Activated T-helper 1 cell treated with anti-CD3 and anti-CD28 coated beads, Interleukin-12 subunit alpha, Interleukin-12 subunit beta, Interleukin-2, Interleukin-4 antibody, amounts not matched to agents 30 ng/mL and 10 ng/mL and 1 ng/mL, durations not matched to agents 14 hours and 24 hours and 36 hours (primary cell): ENCODE data around the gene STAT5B. TPM values are rescaled to one million over a fixed set of nuclear protein-coding genes. Genes with fewer than 3 reads are reported as not detected.

Experiments
- DNase-seq: peaks from one replicate; pipeline ENCODE4 v3.0.0; 2021; ENCODE audit warnings: low spot score
- H3K27ac Mint-ChIP-seq: one replicate; pipeline ENCODE4 v1.8.0; 2021; ENCODE audit warnings: mild to moderate bottlenecking, mixed read lengths
- H3K27me3 Mint-ChIP-seq: one replicate; pipeline ENCODE4 v1.8.0; 2022; ENCODE audit warnings: mild to moderate bottlenecking, moderate library complexity, mixed read lengths; ENCODE audit not compliant: insufficient read depth
- H3K36me3 Mint-ChIP-seq: one replicate; pipeline ENCODE4 v1.8.0; 2021; ENCODE audit warnings: low read depth, mixed read lengths
- H3K4me1 Mint-ChIP-seq: one replicate; pipeline ENCODE4 v1.8.0; 2021; ENCODE audit warnings: low read depth, mixed read lengths
- H3K4me3 Mint-ChIP-seq: one replicate; pipeline ENCODE4 v1.8.0; 2021; ENCODE audit warnings: mild to moderate bottlenecking, moderate library complexity, mixed read lengths
- H3K9me3 Mint-ChIP-seq: one replicate; pipeline ENCODE4 v1.8.0; 2021; ENCODE audit warnings: mixed read lengths
- intact Hi-C: fragments of 100-400 bp; cut with micrococcal nuclease; formaldehyde crosslinking; loops from one replicate; pipeline ENCODE4 v1.15.1; 2024
- total RNA-seq: library from RNA; stranded (reverse); gene quantifications from 2 replicates; pipeline ENCODE4 v1.2.3, GENCODE V29; 2022

STAT5B gene
- total RNA-seq, 1 donor from 2014 or later = 191 TPM

DNA sequence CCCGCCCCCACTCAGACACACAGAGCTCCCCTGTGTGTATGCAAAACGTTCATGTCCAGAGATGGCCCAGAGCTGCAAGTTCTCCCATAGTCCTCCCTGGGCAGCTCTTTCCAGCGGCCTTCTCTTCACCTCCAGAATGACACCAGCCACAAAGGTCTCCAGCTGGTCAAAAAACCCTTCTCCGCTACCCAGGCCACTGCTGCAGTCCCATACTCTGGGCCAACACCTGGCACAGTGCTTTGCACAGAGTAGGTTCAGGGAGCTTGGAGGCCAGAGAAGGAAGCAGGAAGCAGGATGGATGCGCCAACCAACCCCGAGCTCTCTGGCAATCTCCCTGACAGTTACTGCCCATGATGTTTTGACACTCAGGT is 1.1 kb upstream of the STAT5B start:
- Mint-ChIP-seq H3K27ac (peak overlapping the region; percentile 94), H3K4me3 (peak overlapping the region; percentile 88), H3K27me3 (no peaks in the 10 kb centered on the region), H3K9me3 (no peaks in the 10 kb centered on the region), H3K4me1 (peaks cover 38% of the 10 kb centered on the region), H3K36me3 (peaks cover 32% of the 10 kb centered on the region)
- no peak for DNase-seq
- intact Hi-C loops = loop anchor here (1.0 kb wide), 1 partner anchor 8 kb away; no protein-coding TSS in a partner anchor

- H3K4me3 Mint-ChIP-seq = peak overlapping the region; percentile 88
- H3K27me3 Mint-ChIP-seq = no peaks in the 10 kb centered on the region
- intact Hi-C loops = loop anchor here (1.0 kb wide), 1 partner anchor 7 kb away; no protein-coding TSS in a partner anchor
- H3K4me1 Mint-ChIP-seq = peaks cover 43% of the 10 kb centered on the region
- H3K9me3 Mint-ChIP-seq = no peaks in the 10 kb centered on the region
- peaks cover 36% of the 10 kb centered on the region for H3K36me3 Mint-ChIP-seq
- H3K27ac Mint-ChIP-seq = peak overlapping the region; percentile 94
- DNase-seq = no peak
These were observed 584 bp upstream of the STAT5B start for GRCh38 chr17:42276609-42277341.

DNA sequence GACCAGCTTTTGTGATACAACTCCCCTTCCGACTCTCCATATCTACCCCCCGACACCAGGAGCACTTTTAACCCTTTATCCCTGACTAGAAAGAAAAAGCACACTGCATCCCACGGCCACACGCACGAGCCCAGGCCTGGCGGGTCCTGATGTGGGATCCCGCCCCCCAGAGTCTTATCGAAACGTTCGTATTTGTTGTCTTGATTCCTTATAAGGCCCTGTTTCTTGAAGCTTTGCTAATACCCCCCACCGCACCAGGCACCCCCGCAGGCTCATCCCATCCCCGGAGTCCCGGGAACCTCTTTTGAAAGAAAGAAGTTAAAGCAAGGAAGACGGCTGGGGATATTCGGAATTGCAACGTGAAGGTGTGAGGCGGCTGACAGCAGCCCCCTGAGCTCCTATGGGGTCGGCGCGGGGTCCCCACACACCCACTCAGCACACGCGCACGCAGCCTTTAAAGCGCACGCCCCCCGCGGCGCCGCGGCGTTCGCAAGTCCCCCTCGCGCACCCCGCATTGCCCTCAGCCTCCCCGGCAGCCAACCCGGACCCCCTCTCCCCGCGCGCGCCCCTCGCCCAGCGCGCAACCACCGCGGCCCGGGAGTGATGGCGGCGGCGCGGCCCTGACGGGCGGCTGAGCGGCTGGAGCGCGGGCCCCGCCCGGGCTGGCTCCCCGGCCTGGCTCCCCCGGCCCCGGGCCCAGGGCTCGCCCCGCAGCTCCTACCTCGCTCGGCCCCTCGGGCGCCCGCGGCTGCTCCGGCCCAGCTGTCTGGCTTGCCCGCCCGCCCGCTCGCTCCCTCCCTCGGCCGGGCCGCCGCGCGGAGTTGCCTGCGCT is 448 bp downstream of the STAT5B start:
- Mint-ChIP-seq H3K9me3 (no peaks in the 10 kb centered on the region), H3K4me1 (peaks cover 53% of the 10 kb centered on the region), H3K4me3 (peak overlapping the region; percentile 97), H3K36me3 (peaks cover 41% of the 10 kb centered on the region), H3K27me3 (no peaks in the 10 kb centered on the region), H3K27ac (peak overlapping the region; percentile 93)
- DNase-seq = no peak
- intact Hi-C loops = loop anchor here (1.0 kb wide), 1 partner anchor 14 kb away; no protein-coding TSS in a partner anchor

- Mint-ChIP-seq H3K4me1 (peaks cover 61% of the 10 kb centered on the region), H3K27me3 (no peaks in the 10 kb centered on the region), H3K27ac (peak overlapping the region; percentile 93), H3K36me3 (peaks cover 42% of the 10 kb centered on the region), H3K9me3 (no peaks in the 10 kb centered on the region), H3K4me3 (peak overlapping the region; percentile 97)
- no peak for DNase-seq
- intact Hi-C loops = loop anchor here (1.0 kb wide), 1 partner anchor 14 kb away; no protein-coding TSS in a partner anchor
These were observed 1.2 kb downstream of the STAT5B start for GRCh38 chr17:42274812-42275526.

GRCh38 chr17:42274253-42274542 is 2.0 kb downstream of the STAT5B start:
- Mint-ChIP-seq H3K4me1 (peaks cover 69% of the 10 kb centered on the region), H3K36me3 (peaks cover 44% of the 10 kb centered on the region), H3K27me3 (no peaks in the 10 kb centered on the region), H3K9me3 (no peaks in the 10 kb centered on the region), H3K27ac (peak overlapping the region; percentile 93), H3K4me3 (peak overlapping the region; percentile 97)
- intact Hi-C loops = no loop called here
- no peak for DNase-seq

DNA sequence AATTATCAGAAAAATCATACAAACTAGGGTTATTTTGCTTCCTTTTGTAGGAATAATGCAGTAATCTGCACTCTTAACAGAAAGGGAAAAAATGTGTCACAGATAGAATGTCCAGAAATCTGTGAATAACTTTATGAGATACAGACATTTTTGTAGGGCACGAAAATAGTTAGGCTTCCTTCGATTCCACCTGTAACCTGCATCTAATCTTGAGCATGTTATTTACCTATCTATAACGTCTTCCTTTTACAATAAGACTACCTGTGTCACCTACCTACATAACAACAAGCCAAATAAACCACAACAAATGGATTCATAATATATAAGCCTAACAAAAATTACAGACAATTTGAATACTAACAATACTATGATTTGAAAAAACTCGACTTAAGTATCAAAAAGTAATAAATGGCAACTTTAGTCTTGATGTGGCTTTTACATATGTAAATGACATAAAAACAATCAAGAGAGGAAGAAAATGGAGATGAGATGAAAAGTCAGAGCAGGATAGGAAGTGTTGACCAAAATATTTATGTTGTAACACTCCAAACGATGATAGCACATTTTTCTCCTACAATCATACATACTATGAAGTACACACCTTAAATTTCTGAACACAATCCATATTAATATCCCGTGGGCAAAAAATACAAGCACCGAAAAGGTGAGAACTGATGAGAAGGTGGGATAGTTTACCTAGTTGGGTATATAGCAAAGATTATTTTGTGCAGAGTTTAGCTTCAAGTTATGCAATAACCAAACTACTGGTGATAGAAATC is 2.5 kb downstream of the STAT5B start:
- intact Hi-C loops = no loop called here
- no peak for DNase-seq
- peak overlapping the region; percentile 97 for H3K4me3 Mint-ChIP-seq
- H3K9me3 Mint-ChIP-seq = no peaks in the 10 kb centered on the region
- peaks cover 44% of the 10 kb centered on the region for H3K36me3 Mint-ChIP-seq
- peaks cover 74% of the 10 kb centered on the region for H3K4me1 Mint-ChIP-seq
- H3K27ac Mint-ChIP-seq = peak overlapping the region; percentile 92
- H3K27me3 Mint-ChIP-seq = no peaks in the 10 kb centered on the region

DNA sequence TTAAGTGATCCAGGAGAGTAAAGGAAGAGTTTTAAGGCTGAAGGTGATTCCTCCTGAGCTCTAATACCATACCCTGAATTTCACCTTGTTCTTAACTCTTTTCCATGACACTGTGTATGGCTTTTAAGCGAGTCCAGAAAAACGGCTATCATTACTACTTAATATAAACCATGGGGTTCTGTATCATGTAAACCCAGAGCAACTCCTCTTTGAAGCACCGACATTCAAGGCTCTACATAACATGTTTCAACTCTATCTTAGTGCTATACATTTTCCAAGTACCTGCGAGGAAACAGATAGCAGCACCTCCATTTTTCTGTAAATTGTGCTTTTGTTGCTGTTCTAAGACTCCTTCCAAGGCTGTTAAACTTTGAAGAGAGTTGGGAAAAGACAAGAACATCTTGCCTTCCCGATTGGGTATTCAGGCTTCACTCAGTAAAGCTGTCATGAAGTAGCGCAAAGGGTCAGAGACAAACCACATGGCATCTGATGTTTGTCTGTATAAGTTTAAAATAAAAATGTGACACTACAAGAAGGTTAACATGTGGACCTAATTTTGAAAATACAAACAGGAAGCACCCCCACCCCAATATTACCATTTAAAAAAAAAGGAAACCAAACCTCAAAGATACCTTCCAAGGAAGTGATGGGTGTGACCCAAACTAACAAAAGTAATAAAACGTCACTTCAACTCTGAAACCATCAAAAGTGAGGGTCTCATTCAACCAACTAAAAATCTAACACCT is 3.9 kb downstream of the STAT5B start:
- no peaks in the 10 kb centered on the region for H3K9me3 Mint-ChIP-seq
- H3K36me3 Mint-ChIP-seq = peaks cover 40% of the 10 kb centered on the region
- peak overlapping the region; percentile 97 for H3K4me3 Mint-ChIP-seq
- no peak for DNase-seq
- intact Hi-C loops = no loop called here
- peaks cover 75% of the 10 kb centered on the region for H3K4me1 Mint-ChIP-seq
- no peaks in the 10 kb centered on the region for H3K27me3 Mint-ChIP-seq
- peak overlapping the region; percentile 92 for H3K27ac Mint-ChIP-seq

DNA sequence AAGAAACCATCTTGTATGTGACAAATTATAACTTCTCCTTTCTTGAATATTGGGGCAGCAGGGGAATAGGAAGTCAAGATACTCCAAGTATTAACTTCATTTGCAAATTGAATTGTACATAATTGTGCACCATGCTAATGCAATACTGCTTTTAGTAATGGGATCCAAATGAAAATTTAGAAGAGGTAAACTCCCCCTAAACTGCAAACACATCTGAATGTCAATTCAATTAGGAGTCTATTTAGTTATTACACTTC is 4.5 kb downstream of the STAT5B start:
- intact Hi-C loops = loop anchor here (1.0 kb wide), 1 partner anchor 19 kb away; no protein-coding TSS in a partner anchor
- Mint-ChIP-seq H3K4me3 (peak overlapping the region; percentile 97), H3K27ac (peak overlapping the region; percentile 92), H3K9me3 (no peaks in the 10 kb centered on the region), H3K27me3 (no peaks in the 10 kb centered on the region), H3K4me1 (peaks cover 77% of the 10 kb centered on the region), H3K36me3 (peaks cover 42% of the 10 kb centered on the region)
- DNase-seq = no peak

DNA sequence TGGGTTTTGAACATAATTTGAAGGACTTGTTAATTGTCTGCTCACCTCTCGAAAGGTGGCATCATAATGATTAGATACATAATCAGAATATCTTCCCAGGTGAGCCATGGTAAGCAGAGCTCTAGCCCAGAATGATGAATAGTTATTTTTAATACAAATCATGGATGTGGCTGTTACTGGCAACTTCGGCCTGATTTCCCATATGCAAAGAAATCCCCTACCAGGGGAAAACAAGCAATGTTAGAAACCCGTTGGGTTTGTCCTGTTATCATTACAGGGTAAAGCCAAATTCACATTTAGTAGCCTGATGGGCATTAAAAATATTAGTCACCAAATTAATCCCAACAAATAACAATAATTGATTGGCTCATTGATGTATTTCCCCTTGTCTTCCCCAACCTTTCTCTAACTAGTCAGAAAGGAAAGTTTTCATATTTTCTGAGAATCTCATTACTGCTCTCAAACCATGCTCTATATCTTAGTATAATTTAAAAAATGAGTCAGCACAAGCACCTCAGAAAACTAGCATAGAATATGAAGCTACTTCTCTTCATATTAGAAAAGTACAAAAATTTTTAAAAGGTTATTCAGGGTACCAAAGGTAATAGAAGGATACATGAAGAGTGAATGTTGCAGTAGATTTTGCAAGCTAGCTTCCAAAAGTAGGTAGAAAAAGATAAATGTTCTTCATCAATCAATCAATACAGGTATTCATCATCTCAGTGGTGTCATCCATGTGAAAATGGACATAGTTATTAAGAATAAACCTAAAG is 5.0 kb downstream of the STAT5B start:
- DNase-seq = no peak
- intact Hi-C loops = loop anchor here (1.0 kb wide), 1 partner anchor 19 kb away; no protein-coding TSS in a partner anchor
- H3K27ac Mint-ChIP-seq = peak overlapping the region; percentile 92
- peaks cover 45% of the 10 kb centered on the region for H3K36me3 Mint-ChIP-seq
- H3K27me3 Mint-ChIP-seq = no peaks in the 10 kb centered on the region
- H3K4me1 Mint-ChIP-seq = peaks cover 82% of the 10 kb centered on the region
- no peaks in the 10 kb centered on the region for H3K9me3 Mint-ChIP-seq
- H3K4me3 Mint-ChIP-seq = peak overlapping the region; percentile 97

DNA sequence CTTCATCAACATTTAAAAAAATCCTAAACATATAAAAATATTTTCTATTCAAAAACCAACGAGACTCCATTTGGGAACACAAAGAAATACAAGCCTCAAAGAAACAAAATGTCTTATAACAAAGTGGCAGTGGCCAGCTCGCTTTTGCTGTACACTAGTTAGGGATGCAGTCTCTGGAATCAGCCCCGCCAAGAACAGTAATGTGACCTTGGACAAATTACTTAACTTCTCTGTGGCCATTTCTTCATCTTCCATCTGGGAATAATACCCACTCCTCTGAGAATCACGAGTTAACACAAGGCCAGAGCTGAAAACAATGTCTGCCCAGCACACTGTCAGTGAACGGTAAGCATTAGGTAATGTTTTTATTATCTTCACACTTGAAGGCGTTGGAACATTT is 5.6 kb downstream of the STAT5B start:
- peak overlapping the region; percentile 92 for H3K27ac Mint-ChIP-seq
- DNase-seq = no peak
- H3K9me3 Mint-ChIP-seq = no peaks in the 10 kb centered on the region
- peaks cover 88% of the 10 kb centered on the region for H3K4me1 Mint-ChIP-seq
- H3K36me3 Mint-ChIP-seq = peaks cover 46% of the 10 kb centered on the region
- peak overlapping the region; percentile 97 for H3K4me3 Mint-ChIP-seq
- H3K27me3 Mint-ChIP-seq = no peaks in the 10 kb centered on the region
- intact Hi-C loops = no loop called here

DNA sequence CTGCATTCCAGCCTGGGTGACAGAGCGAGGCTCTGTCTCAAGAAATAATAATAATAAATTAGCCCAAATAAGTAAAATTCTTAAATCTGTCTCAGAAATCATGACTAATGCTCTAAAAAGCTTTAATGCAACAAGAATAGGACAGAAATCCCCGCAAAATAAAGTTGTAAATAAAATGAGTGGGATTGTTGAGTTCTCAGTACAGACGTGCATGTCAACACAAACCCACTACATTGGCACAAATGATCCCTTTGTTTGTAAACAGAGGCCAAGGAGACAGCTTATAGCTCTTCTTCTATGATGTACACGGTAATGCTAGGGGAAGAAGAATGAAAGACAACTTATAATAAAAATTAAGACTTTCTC is 6.0 kb downstream of the STAT5B start:
- Mint-ChIP-seq H3K36me3 (peaks cover 45% of the 10 kb centered on the region), H3K9me3 (no peaks in the 10 kb centered on the region), H3K27me3 (no peaks in the 10 kb centered on the region), H3K4me1 (peaks cover 92% of the 10 kb centered on the region), H3K27ac (peak overlapping the region; percentile 95), H3K4me3 (peak overlapping the region; percentile 62)
- intact Hi-C loops = no loop called here
- DNase-seq = no peak
